GM12878 (cell line): ENCODE data around the gene TMEM214. TPM values are rescaled to one million over a fixed set of nuclear protein-coding genes. Genes with fewer than 3 reads are reported as not detected.

ENCODE experiments used
- BRCA1 ChIP-seq: IDR thresholded peaks from 2 replicates; pipeline ENCODE4 v1.6.1; 2011; ENCODE audit warnings: low read depth, low read length, improper control_type of control experiment
- CBX3 ChIP-seq: fragments of 200-600 bp; sonication (generic); IDR thresholded peaks from 2 replicates; pipeline ENCODE4 v1.6.1; 2016; ENCODE audit warnings: low read depth, borderline replicate concordance
- EGR1 ChIP-seq, 2 experiments: IDR thresholded peaks; 1 replicate in 1 of 2; 2 replicates in 1 of 2; pipeline ENCODE4 v1.6.1; 2011 to 2012; ENCODE audit warnings: low read depth in 2 of 2, low read length in 2 of 2, borderline replicate concordance in 1 of 2, mild to moderate bottlenecking in 1 of 2, moderate library complexity in 1 of 2
- HCFC1 ChIP-seq: fragments of 150-350 bp; IDR thresholded peaks from 2 replicates; pipeline ENCODE4 v1.6.1; 2014; ENCODE audit warnings: low read length
- HDAC6 ChIP-seq: fragments of 200-600 bp; sonication (generic); IDR thresholded peaks from one replicate; pipeline ENCODE4 v1.8.0; 2017; ENCODE audit warnings: antibody characterized with exemption; ENCODE audit not compliant: unreplicated experiment
- IRF4 ChIP-seq: IDR thresholded peaks from 2 replicates; pipeline ENCODE4 v1.6.1; 2011; ENCODE audit warnings: low read depth, low read length
- MYC ChIP-seq: IDR thresholded peaks from 2 replicates; pipeline ENCODE4 v1.6.1; 2011; ENCODE audit warnings: mild to moderate bottlenecking, low read length, moderate library complexity, inconsistent platforms; ENCODE audit not compliant: insufficient read depth, insufficient replicate concordance, insufficient read length, severe bottlenecking
- NFYB ChIP-seq: IDR thresholded peaks from 2 replicates; pipeline ENCODE4 v1.6.1; 2011; ENCODE audit warnings: low read depth, mild to moderate bottlenecking, low read length, improper control_type of control experiment, moderate library complexity; ENCODE audit not compliant: insufficient read depth
- RAD51 ChIP-seq: fragments of 450-650 bp; IDR thresholded peaks from 2 replicates; pipeline ENCODE4 v1.6.1; 2016; ENCODE audit warnings: moderate library complexity, mild to moderate bottlenecking, inconsistent platforms
- RCOR1 ChIP-seq: conservative IDR thresholded peaks from 2 replicates; pipeline ENCODE4 v1.6.1; 2012; ENCODE audit warnings: low read depth, low read length, improper control_type of control experiment
- SREBF2 ChIP-seq: IDR thresholded peaks from 2 replicates; pipeline ENCODE4 v1.6.1; 2012; ENCODE audit warnings: mild to moderate bottlenecking, low read length
- SRF ChIP-seq, 2 experiments: IDR thresholded peaks; 2 replicates each; pipeline ENCODE4 v1.6.1; 2011; ENCODE audit warnings: low read depth in 2 of 2, low read length in 2 of 2, mild to moderate bottlenecking in 1 of 2, moderate library complexity in 1 of 2
- STAT1 ChIP-seq: fragments of 450-650 bp; conservative IDR thresholded peaks from 2 replicates; pipeline ENCODE4 v1.6.1; 2014; ENCODE audit warnings: antibody characterized with exemption, mild to moderate bottlenecking
- YY1 ChIP-seq: IDR thresholded peaks from 2 replicates; pipeline ENCODE4 v1.6.1; 2011; ENCODE audit warnings: low read depth, mild to moderate bottlenecking, low read length
- ZNF217 ChIP-seq: fragments of 450-650 bp; IDR thresholded peaks from 2 replicates; pipeline ENCODE4 v1.6.1; 2017; ENCODE audit warnings: antibody characterized with exemption, mild to moderate bottlenecking
- ZSCAN29 ChIP-seq: fragments of 450-650 bp; IDR thresholded peaks from 2 replicates; pipeline ENCODE4 v1.6.1; 2017; ENCODE audit warnings: mild to moderate bottlenecking, moderate library complexity
- polyA plus RNA-seq, 11 experiments: library from polyadenylated mRNA; depleted of rRNA in 4 of 11; unstranded in 6 of 11; stranded (reverse) in 5 of 11; fragments of >200 nt; fragmentation: Nextera tagmentation in 4 of 11; fragmentation: Illumina TruSeq in 1 of 11; extraction: Ambion mirVana in 4 of 11; extraction: Trizol in 1 of 11; gene quantifications; 1 replicate in 1 of 11; 2 replicates in 10 of 11; pipeline versions ENCODE4 v1.2.1 to v1.2.3, GENCODE V29; 2011 to 2016; ENCODE audit warnings: inconsistent platforms in 2 of 11, missing spikeins in 2 of 11, low read depth in 1 of 11
- total RNA-seq, 4 experiments: library from RNA; depleted of rRNA in 3 of 4; stranded (reverse); fragments of >200 nt in 3 of 4; fragmentation: Illumina TruSeq in 1 of 4; extraction: Trizol in 1 of 4; gene quantifications; 2 replicates each; pipeline versions ENCODE4 v1.2.1 to v1.2.3, GENCODE V29; 2013 to 2021
- TF ChIP-seq, protein P1 (sequence below): IDR thresholded peaks from 2 replicates; pipeline ENCODE4 v1.6.1; 2012; ENCODE audit warnings: mild to moderate bottlenecking, low read depth, low read length
- TF ChIP-seq, protein P2 (sequence below): fragments of 450-650 bp; IDR thresholded peaks from 2 replicates; pipeline ENCODE4 v1.6.1; 2017; ENCODE audit warnings: antibody characterized with exemption, mild to moderate bottlenecking, moderate library complexity
- TF ChIP-seq, protein P3 (sequence below): IDR thresholded peaks from 2 replicates; pipeline ENCODE4 v1.6.1; 2012; ENCODE audit warnings: low read depth, low read length, improper control_type of control experiment

The TMEM214 gene
- total and polyA plus RNA-seq, 10 of the 15 experiments (the other 5 are each of a cell fraction or from before 2014, with no cell fraction given): 10.4 to 79.2 (median 45.0) TPM

DNA sequence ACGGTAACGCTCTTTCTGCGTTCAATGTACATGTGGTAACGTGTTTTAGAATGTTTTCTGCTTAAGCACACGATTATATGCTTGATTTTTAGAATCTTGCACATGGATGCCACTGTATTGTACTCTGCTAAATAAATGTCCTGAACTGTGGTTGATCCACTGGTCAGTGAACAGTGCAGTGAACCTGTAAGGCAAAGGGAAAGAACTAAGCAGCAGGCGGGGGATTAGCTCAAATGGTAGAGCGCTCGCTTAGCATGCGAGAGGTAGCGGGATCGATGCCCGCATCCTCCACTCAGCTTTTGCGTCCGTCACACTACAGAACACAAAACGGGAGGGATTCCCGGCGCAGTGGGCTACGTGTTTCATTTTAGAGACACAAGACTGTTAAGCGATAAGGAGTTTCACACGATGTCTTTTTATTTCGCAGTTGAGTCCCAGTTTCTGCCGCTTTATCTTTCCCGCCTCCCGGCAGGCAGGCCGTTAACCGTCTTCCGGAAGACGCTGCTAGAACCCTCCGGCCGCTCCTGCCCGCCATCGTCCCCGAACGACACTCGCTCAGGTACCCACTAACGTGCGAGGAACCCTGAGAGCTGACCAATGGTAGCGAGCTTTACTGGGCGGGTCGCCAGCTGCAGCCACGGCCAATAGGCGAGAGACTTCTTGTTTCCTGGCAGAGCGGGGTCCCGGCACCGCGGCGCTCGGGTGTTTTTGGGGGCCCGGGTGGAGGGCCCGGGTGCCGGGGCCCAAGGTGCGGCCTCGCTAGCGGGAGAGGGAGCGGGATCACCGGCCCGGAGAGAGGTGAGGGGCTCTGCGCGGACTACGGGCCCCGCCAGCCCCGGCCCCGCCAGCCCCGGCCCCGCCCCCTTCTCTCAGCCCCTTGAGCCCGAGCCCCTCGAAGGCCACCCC lies 18.5 kb downstream of the TMEM214 start, which contains the start of gene AGBL5 (continued):
- TF ChIP-seq RCOR1 (no peak), SRF (IDR thresholded peaks at IDR 0.05; ENCODE audit: low read depth in 2 of 2, low read length in 2 of 2) (0 out of 4 replicates have a peak, but pooled peaks of 1 of the 2 experiments have one; percentile 1), BRCA1 (no peak), MYC (no peak), ZNF217 (no peak), YY1 (peak; percentile 91), NFYB (peak; percentile 83), HCFC1 (no peak), CBX3 (no peak), STAT1 (peak; percentile 96; the same call in 1 of the 2 replicates), RAD51 (no peak; the same call in 1 of the 2 replicates), ZSCAN29 (peak; percentile 89), HDAC6 (no peak), EGR1 (IDR thresholded peaks at IDR 0.05; ENCODE audit: borderline replicate concordance in 1 of 2, low read depth in 2 of 2, low read length in 2 of 2) (peak in 1 of 2 experiments; percentile 21; a peak in 1 of 3 replicates), SREBF2 (peak; percentile 92), IRF4 (peak; percentile 51)
- TF ChIP-seq, protein P1, sequence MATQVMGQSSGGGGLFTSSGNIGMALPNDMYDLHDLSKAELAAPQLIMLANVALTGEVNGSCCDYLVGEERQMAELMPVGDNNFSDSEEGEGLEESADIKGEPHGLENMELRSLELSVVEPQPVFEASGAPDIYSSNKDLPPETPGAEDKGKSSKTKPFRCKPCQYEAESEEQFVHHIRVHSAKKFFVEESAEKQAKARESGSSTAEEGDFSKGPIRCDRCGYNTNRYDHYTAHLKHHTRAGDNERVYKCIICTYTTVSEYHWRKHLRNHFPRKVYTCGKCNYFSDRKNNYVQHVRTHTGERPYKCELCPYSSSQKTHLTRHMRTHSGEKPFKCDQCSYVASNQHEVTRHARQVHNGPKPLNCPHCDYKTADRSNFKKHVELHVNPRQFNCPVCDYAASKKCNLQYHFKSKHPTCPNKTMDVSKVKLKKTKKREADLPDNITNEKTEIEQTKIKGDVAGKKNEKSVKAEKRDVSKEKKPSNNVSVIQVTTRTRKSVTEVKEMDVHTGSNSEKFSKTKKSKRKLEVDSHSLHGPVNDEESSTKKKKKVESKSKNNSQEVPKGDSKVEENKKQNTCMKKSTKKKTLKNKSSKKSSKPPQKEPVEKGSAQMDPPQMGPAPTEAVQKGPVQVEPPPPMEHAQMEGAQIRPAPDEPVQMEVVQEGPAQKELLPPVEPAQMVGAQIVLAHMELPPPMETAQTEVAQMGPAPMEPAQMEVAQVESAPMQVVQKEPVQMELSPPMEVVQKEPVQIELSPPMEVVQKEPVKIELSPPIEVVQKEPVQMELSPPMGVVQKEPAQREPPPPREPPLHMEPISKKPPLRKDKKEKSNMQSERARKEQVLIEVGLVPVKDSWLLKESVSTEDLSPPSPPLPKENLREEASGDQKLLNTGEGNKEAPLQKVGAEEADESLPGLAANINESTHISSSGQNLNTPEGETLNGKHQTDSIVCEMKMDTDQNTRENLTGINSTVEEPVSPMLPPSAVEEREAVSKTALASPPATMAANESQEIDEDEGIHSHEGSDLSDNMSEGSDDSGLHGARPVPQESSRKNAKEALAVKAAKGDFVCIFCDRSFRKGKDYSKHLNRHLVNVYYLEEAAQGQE: no peak
- TF ChIP-seq, protein P2, sequence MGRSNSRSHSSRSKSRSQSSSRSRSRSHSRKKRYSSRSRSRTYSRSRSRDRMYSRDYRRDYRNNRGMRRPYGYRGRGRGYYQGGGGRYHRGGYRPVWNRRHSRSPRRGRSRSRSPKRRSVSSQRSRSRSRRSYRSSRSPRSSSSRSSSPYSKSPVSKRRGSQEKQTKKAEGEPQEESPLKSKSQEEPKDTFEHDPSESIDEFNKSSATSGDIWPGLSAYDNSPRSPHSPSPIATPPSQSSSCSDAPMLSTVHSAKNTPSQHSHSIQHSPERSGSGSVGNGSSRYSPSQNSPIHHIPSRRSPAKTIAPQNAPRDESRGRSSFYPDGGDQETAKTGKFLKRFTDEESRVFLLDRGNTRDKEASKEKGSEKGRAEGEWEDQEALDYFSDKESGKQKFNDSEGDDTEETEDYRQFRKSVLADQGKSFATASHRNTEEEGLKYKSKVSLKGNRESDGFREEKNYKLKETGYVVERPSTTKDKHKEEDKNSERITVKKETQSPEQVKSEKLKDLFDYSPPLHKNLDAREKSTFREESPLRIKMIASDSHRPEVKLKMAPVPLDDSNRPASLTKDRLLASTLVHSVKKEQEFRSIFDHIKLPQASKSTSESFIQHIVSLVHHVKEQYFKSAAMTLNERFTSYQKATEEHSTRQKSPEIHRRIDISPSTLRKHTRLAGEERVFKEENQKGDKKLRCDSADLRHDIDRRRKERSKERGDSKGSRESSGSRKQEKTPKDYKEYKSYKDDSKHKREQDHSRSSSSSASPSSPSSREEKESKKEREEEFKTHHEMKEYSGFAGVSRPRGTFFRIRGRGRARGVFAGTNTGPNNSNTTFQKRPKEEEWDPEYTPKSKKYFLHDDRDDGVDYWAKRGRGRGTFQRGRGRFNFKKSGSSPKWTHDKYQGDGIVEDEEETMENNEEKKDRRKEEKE: no peak; the same call in 1 of the 2 replicates
- TF ChIP-seq, protein P3, sequence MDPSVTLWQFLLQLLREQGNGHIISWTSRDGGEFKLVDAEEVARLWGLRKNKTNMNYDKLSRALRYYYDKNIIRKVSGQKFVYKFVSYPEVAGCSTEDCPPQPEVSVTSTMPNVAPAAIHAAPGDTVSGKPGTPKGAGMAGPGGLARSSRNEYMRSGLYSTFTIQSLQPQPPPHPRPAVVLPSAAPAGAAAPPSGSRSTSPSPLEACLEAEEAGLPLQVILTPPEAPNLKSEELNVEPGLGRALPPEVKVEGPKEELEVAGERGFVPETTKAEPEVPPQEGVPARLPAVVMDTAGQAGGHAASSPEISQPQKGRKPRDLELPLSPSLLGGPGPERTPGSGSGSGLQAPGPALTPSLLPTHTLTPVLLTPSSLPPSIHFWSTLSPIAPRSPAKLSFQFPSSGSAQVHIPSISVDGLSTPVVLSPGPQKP: peak; percentile 79; the same call in 1 of the 2 replicates
